Amniotic epithelial cell (primary cell): Measurements from ENCODE around the gene ZBTB47.
A peak's percentile ranks its signal among the peaks of the same experiment; 100 is the strongest.

Experiments
- DNase-seq: peaks from one replicate; pipeline ENCODE4 v3.0.0-alpha.2; 2010; ENCODE audit warnings: low read depth

ZBTB47 gene

DNA sequence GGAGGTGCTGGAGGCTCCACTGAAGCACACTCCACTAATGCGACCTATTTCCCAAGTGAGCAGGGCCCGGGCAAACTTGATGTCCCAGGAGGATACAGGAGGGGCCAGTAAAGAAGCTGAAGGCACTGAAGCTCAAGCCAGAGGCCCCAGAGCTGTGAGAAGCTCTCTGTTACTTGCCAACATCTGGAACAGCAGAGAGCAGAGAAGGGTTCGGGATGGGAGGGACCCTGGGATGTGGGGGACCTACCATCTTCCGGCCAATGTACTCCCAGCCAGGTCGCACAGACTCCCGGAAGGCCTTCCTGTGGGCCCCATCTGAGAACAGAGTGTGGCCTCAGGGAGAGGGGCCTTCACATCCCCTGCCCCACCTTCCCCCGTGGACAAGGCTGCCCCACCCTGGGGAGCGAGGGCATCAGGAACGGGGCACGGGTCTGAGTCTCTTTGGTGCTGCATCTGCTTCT, 46.0 kb downstream of the ZBTB47 start:
- DNase-seq = no peak

DNA sequence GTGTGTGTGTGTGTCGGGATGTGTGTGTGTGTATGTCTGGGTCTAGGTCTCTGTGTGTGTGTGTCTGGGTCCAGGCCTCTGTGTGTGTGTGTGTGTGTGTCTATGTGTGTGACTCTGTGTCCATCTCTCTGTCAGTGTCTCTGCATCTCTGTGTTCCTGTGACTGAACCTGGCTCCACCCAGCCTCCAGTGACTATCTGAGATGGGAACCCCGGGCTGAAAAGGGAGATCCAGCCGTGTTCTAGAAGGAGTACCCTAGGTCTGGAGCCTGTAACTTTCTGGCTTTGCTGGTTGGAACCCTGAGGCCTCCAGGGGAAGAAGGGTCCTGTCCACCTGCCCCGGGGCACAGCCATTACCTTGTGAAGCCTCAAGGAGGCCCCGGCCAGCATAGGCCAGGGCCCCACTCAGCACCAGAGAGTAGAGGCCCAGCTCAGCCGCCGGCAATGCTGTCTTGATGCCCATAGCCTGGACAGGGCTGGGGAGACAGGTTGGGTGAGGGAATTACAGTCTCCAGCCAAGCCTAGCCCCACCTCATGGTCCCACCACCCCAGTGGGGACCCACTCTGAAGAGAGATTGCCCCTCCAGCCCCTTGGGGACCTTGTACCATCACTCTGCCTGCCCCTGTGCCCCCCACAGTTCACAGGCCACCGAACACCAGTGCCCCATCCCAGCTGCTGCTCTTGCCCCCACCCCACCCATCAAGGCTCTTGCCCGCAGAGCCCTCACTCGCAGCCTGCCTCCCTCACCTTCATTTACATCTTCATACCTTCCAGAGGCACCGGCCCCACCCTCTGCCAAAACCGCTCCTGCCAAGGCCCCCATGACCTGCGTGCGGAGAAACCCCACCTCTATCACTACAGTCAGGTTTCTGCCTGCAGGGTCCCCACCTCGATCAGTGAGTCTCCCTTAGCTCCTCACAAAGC, 47.1 kb downstream of the ZBTB47 start:
- no peak for DNase-seq

DNA sequence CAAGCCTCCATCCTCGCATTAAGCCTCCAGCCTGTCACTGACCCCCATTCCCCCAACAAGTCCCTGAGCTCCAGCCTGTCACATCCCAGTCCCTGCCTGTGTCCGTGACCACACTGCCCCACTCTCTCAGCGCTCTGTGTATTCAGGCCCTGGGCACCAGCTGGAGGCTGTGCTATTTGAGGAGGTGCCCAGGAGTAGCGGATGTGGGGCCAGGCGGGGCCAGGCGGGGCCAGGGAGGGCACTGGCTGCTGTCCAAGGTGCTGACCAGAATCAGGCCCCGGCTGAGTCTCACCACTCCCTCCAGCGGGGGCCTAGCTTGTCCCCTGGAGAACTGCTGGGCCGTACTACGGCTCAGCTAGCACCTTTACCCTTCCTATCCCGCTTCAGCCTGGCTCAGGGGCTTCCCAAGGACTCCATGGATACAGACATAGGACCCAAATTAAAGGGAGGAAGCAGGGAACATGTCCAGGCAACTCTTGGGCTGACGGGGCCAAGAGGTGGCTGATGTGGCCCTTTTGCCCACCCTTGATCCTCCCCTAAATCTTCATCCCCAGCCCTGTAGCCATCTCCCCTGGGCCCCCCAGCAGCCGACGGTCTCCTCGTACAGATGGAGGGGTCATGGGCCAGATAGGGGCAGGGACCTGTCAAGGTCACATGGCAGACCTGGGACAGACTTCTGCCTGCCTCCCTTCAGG, 48.0 kb downstream of the ZBTB47 start:
- peak; percentile 21 for DNase-seq

DNA sequence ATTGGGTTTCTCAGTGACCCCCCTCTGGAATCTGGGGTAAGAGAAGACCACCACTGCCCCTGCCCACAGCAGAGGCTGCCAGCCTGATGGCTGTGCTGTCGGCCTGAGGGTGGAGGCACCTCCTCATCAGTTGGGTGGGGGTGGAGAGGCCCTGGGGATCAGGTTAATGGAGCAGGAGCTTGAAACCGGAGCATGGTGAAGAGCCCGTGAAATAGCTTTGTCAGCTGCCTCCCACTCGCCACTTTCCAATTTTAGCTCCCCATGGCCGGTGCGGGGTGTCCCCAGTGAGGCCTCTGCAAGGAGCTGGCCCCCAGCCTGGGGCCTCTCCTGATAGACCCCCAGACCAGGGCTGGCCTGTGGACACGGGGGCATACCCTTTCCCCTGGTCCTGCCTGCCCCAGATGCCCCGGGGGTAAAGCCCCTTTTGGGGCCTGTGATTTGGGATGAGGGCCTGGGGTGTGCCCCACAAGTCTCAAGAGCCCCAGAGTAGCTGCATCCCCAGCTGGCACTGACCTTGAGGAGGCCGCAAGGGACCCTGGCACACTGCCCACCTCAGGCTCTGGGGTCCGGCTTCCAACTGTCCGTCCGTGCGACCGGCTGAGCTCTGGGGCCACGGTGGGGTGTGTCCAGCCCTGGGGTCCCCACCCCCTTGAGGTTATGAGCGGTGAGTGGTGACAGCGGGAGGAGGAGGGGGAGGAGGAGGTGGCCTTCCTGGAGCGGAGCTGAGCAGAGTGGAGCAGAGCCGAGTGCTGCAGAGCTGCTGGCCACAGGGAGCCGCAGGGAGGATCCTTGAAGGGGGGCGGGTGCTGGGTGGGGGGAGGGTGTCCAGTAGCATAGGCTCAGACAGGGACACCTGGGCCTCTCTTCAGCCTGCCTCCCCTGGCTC, 48.8 kb downstream of the ZBTB47 start, which contains the start of gene HHATL:
TSS of gene HHATL (minus strand) at position 733 of the 886 bp plus-strand sequence. CDS start 1,972 bp downstream, outside the sequence.
- no peak for DNase-seq

DNA sequence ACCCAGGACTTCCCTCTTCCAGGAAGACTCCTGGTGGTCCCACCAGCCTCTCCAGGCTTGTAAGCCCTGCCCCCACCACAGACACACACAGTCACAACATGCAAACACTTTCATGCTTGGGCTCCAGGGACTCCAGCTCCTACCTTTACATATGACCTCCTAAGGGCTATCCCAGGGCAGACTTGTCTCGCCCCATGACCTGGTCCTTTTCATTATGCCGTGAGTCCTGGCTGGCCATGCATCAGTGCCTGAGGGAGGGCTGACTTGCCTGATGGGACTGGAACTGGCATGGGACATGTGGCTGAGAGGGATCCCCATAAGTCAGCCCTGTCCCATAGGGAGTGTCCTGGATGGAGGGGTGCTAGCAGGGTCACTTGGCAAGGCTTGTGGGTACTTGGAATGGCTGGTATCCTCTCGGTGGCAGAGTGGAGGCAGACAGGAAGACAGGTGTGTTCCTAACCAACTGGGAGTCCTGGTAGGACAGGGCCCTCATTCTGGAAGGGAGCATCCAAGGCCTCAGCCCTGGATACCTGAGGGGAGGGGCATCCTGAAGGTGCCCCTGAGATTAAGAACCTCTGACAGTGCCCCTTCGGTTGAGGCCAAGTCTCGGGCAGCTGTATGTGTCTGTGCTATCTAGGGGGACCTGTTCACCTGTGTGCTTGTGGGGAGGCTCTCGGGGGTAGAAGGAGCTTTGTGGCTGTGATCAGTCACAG, 49.6 kb downstream of the ZBTB47 start:
- no peak for DNase-seq

DNA sequence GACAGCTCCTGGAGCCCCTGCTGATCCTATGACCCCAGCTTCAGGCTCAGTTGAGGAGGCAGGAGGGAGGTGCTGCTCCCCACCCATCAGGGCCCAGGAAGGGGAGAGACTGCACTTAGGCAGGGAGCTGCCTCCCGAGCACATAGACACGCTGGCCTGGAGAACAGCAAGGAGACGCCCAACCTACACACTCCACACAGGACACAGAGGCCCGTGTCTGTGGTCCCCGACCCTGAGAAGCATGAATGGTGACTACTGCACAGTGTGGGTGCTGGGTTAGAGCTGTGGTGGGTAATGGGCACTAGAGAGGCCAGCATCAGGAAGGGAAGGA, 50.2 kb downstream of the ZBTB47 start:
- no peak for DNase-seq

DNA sequence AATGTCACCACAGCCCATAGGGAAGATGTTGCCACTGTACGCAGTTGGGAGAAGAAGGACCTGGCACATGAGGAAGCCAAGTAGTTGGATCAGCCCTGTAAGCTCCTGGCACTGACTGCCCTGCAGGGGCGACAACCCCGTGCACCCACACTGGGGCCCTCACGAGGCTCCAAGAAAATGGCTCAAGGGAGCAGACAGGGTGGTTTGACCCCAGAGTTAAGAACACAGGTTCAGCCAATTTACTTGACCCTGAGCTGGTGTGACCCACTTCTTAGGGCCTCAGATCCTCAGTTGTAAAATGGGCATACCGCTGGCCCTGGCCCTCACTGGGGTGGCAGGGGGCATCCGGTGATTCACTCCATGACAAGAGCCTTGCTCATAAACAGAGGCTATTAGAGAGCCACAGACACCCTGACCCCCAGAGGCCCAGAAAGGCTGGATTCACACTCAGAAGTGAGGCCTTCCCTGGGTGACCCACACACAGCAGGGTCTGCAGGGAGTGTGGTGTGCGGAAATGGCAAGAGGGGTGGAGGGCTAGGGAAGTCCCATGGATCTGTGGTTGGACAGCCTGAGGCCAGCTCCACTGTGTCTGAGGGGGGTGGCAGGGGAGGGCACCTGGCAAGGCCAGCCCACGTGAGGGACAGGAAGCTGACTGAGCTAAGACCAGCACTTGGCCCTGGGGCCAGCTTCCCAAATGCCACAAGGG, 50.8 kb downstream of the ZBTB47 start:
- DNase-seq = no peak

DNA sequence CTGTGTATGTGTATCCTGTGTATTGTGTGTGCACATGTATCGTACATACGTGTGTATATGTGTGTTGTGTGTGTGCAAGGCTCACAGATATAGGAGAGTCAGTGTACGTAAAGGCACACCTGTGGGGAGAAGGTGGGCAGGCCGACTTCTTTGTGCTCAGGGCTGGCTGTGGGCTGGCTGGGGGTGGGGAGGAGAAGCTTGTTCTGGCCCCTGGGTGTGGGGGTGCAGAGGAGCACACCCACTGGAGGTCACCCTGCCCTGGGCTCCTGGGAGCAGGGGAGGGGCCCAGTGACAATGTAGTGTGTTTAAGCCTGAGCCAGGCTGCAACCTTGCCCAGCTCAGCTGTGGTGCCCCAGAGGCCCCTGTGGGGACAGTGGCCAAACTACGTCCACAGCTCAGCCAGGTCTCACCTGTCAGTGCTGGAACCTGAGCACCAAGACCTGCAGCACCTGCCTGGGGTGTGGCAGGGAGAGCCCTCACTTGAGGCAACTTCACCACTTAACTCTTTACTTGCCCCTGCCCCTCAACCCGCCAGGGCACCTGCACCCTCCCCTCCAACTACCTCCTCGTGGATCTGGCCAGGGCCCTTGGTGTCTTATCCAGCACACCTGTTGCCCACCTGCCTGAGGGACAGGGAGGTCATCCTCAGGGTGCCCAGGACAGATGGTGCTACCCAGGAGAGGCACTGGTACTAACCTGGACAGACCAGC, 51.7 kb downstream of the ZBTB47 start:
- DNase-seq = no peak

DNA sequence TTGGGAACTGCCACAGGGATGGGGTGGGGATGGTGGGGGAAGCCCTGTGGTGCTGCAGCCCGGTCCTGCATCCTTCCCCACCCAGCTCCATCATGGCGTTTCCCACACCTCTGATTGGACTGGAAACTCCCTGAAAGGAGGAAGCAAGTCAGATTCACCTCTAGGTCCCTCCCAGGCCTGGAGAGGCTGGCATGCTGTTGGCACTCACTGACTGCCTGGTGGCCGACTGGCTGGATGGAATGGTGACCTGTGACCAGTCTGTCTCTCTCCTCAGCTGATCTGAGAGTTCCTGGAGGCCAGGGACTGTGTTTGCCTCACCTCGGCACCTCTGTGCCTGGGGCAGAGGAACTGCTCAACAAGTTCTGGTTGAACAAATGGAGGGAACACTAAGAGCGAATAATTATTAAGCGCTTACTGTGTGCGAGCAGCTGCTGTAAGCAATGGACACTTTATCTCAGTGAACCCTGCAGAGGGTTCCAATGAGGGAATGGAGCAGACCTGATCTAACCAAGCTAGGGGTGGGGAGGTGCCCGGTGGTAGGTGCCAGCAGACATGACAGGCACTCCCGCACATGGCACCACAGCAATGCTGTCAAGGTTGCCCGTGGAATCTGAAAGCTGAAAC, 52.6 kb downstream of the ZBTB47 start:
- no peak for DNase-seq

DNA sequence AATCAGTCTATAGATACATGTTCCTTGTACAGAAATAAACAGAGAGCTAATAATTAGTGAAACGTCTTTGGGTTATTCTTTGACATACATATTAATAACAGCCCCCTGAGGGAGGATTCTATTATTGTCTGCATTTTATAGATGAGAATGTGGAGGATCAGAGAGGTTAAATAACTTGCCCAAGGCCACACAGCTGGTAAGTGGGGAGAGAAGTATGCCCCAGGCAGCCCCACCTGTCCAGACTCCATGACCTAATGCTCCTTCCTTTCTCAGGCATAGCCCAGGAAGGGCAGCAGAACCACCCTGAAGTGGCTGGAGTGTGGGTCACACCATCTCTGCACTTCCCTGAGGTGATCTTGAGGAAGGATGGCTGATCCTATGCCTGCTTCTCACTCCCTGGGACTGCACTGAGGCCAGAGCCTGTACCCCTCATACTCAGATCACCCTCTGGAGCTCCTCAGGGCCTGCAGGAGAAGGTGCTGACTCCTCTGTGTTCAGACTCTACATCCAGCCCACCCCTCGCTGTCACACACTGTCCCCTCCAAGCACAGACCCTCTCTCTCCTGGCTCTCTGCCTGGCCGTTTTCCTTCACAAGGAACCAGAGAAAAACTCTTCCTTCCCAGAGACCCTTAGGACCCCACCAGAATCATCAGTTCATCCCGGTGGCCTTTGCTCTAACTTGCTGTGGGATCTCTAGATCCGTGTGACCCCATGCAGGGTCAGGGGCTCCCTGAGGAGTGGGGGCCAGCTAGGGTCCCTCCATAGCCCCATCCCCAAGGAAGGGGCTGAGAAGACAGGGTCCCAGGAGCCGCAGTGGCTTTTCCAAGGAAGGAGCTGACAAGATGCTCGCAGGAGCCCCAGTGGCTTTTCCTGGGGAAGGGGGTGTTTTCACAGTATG, 53.5 kb downstream of the ZBTB47 start:
- DNase-seq = no peak

DNA sequence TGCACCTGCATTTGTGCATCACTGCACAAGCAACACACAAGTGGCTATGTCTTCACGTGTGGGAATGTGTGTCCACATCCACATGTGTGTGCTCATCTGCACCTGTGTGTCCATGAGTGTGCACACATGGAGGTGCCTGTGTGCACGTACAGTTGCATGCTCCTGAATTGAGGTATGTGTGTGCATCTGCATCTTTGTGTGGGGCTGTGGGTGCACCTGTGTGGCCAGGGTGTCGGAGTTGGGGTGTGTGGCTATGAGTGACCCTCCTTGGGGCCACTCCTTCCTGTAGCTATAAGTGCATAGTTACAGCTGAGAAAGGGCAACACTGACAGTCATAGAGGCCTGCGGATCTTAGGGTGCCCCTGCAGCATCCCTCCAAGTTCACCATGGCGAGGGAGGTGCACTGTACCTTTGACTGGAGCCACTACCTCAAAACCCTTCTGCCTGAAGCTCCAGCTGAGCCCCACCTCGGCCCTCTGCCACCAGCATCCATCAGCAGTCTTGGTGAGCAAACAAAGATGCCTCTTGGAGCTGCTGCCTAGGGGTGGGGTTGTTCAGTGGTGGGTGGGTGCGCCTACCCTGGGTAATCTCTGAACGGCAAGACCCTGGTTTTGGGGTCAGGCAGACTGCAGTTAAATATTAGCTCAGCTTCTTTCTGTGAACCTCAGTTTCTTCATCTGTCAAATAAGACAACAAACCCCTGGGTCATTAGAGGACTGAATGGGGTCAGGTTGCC, 54.3 kb downstream of the ZBTB47 start:
- no peak for DNase-seq

DNA sequence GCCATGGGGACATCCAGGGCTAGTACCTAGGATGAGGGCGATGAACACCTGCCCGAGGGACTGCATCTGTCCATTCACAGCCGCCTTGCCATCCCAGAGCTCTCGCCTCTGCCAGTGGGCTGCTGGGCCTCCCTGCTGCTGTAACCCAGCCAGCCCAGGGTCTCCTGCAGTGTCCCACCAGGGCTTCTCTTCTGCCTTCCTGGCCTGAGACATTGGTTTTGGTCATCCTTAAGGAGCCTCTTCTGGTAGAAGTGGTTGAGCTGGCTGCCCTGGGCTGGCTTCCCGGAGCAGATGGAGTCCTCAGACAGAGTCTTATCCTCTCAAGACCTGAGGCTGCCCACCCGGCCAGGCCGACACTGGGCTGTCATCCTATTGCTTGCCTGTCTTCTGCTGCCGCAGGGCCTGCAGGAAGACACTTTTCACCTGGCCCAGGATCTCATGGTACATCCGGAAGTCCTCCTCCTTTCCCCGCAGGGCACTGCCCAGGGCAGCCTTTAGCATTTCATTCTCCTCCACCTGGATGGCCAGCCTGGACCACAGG, 55.2 kb downstream of the ZBTB47 start:
- no peak for DNase-seq

DNA sequence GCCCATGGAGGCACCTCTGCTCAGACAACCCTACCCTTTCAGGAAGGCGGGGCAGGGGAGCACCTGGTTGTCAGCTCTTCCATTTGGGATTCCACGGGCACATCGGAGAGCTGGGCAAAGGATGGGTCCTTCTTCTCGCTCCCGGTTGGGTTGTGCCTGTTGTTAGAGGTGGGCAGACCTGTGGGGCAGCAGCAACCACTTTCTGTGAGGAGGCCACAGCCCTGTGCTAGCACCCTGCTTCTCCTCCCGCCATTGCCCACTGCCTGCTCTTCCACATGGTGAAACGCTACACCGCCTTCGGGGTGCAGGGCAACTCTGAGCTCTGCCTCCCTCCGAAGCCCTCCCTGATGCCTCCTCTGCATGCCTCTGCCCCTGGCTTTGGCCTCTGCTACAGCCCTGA, 56.1 kb downstream of the ZBTB47 start:
- DNase-seq = no peak

DNA sequence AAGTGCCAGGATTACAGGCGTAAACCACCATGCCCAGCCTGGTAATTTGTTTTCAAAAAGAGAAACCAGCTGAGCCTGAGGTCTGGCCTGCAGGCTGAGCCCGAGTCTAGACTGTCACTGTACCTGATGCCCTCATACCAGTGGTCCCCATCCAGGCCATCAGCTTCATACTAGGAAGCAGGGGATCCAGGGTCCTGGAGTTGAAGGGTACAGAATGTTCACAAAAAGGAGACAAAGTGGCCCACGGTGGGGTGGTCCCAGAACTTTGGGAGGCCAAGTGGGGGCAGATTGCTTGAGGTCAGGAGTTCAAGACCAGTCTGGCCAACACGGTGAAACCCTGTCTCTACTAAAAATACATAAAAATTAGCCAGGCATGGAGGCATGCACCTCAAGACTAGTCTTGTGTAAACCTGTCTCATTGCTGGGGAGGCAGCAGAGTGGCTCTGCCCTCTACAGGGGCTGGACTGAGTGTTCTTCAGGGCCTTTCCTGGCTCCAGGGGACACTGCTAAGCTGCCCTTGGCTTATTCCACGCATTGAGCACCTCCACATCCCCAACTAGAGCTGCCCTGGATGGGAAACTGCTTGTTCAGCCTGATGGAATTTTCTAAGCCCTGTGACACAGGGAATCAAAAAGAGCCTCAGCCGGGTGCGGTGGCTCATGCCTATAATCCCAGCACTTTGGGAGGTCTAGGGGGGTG, 57.0 kb downstream of the ZBTB47 start:
- no peak for DNase-seq

DNA sequence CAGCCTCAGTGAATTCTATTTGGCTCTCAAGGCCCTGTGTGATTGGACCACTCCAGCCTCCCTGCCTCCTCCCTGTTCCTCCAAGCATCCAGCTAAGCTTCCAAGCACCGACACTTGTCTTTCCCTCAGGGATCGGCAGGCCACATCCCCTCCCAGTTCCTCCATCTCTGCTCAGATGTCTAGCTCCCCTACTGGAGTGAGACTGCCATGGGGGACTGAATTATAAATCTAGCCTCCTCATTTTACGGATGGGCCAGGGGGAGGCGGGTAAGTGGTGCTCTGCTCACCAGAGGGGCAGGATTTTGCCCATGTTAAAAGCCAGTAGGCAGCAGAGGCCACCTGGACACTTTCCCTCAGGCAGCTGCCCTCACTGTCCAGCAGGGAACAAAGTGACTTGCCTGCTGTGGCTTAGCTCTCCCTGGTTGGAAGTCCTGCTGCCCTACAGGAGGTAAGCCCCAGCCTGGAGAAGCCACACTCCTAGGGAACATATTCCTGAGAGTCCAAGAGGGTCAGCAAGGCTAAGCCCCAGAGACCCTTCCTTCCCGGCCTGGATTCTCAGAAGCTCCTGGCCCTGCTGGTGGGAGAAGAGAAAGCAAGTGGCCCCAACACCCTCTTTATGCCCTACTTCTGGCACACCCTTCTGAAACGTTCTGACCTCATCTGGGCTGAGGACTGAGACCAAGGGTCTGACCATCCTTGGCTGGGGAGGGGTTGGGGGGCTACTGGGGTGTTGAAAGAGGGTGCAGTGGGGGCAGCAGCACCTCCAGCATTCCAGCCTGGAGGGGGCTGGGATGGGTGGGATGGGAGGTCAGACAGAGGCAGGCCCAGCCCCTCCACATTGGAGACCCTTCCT, 58.2 kb downstream of the ZBTB47 start:
- DNase-seq = no peak

DNA sequence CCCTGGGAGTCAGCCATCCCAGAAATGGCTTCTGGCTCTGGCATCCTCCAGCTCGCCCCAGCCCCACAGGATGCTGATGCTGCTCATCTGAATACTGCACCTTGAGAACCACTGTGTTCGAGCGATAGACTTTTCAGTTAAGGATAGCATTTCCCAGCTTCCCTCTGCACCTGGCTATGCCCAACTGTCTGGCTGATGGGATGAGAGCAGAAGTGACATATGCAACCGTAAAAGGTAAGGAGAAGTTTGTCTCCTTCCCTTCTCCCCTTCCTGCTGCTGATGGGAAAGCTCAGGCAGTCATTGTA, 58.8 kb downstream of the ZBTB47 start:
- no peak for DNase-seq
